GM18907 (cell line): ENCODE data around the gene DEXI.
A peak's percentile ranks its signal among the peaks of the same experiment; 100 is the strongest.

Source experiments
- ATAC-seq: cut with Tn5 transposase; IDR thresholded peaks from one replicate; pipeline ENCODE4 v1.9.1; 2021; ENCODE audit warnings: mild to moderate bottlenecking, moderate library complexity; ENCODE audit not compliant: unreplicated experiment

Gene DEXI

GRCh38 chr16:10902999-10903398 lies 39.3 kb downstream of the DEXI start:
- ATAC-seq = no peak

DNA sequence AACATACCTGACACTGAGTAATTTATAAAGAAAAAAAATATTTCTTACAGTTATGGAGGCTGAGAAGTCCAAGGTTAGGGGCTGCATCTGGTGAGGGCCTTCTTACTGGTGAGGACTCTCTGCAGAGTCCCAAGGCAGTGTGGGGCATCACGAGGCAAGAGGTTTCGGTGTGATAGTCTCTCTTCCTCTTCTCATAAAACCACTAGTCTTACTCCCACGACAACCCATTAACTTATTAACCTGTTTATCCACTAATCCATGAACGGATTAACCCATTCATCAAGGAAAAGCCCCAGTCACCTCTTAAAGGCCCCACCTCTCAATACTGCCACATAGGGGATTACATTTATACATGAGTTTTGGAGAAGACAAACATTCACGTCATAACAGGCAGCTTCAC lies 45.1 kb downstream of the DEXI start:
- peak; percentile 63 for ATAC-seq

- ATAC-seq = no peak
Observed at GRCh38 chr16:10896723-10897122, 45.5 kb downstream of the DEXI start.

GRCh38 chr16:10896165-10896564 lies 46.1 kb downstream of the DEXI start:
- ATAC-seq = no peak

DNA sequence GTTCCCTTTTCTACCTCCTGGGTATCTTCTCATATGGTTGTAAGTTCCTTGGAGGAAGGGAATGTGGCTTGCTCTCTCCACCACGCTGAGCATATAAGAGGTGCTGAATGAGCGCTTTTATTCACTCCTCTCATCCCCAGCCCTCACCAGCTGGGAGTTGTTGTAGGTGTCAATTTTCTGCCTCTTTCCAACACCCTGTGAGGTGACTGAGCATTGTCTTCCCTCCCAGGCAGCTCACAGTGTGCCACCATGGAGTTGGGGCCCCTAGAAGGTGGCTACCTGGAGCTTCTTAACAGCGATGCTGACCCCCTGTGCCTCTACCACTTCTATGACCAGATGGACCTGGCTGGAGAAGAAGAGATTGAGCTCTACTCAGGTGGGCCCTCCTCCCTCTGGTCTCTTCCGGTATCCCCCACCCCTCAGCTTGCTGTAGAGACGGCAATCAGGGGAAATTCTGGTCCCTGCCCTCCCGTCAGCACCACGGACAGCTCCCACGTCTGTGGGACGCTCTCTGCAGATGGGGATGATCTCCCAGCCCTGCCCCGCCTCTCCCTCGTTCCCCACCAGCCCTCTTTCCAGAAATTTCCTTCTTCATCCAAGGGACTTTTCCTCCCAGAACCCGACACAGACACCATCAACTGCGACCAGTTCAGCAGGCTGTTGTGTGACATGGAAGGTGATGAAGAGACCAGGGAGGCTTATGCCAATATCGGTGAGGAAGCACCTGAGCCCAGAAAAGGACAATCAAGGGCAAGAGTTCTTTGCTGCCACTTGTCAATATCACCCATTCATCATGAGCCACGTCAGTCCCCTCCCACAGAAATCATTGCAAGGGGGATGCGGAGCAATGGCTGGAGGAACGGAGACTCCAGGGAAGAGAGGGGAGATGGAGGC lies 47.0 kb downstream of the DEXI start:
- ATAC-seq = no peak

DNA sequence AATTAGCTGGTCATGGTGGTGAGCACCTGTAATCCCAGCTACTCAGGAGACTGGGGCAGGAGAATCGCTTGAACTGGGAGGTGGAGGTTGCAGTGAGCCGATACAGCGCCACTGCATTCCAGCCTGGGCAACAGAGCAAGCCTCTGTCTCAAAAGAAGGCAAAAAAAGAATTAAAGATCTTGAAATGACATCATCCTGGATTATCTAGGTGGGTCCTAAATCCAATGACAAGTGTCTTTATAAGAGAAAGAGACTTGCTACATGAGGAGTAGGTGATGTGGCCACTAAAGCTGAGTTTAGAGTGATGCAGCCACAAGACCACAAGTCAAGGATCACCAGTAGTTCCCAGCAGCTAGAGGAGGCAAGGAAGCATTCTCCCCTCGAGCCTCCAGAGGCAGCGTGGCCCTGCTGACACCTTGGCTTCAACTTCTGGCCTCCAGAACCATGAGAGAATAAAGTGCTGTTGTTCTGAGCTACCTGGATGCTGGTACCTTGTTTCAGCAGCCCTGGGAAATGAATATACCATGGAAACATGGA lies 49.4 kb downstream of the DEXI start:
- no peak for ATAC-seq

DNA sequence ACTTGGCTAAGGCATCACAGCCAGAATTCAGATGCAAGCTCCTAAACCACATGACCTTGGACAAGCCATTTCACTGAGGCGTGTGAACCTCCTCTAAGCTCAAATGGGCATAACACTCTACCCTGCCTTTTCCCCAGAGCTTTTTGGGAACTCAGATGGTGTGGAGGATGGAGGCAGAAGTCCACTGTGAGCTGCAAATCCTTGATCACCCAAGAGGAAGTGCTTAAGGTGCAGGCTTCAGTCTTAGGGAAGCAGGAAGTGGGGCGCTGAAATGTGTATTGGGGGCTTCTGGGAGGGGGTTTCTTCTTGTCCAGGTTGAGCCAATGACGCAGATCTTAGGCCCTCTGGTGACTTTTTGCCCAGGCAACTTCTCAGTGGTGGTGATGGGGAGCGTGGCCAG lies 52.4 kb downstream of the DEXI start:
- no peak for ATAC-seq

GRCh38 chr16:10888320-10888937 lies 53.8 kb downstream of the DEXI start:
- ATAC-seq = no peak

- ATAC-seq = no peak
Observed at GRCh38 chr16:10885246-10885645, 57.0 kb downstream of the DEXI start.

GRCh38 chr16:10883004-10883403 lies 59.3 kb downstream of the DEXI start:
- no peak for ATAC-seq

- no peak for ATAC-seq
Observed at GRCh38 chr16:10881479-10882030, 60.7 kb downstream of the DEXI start.

DNA sequence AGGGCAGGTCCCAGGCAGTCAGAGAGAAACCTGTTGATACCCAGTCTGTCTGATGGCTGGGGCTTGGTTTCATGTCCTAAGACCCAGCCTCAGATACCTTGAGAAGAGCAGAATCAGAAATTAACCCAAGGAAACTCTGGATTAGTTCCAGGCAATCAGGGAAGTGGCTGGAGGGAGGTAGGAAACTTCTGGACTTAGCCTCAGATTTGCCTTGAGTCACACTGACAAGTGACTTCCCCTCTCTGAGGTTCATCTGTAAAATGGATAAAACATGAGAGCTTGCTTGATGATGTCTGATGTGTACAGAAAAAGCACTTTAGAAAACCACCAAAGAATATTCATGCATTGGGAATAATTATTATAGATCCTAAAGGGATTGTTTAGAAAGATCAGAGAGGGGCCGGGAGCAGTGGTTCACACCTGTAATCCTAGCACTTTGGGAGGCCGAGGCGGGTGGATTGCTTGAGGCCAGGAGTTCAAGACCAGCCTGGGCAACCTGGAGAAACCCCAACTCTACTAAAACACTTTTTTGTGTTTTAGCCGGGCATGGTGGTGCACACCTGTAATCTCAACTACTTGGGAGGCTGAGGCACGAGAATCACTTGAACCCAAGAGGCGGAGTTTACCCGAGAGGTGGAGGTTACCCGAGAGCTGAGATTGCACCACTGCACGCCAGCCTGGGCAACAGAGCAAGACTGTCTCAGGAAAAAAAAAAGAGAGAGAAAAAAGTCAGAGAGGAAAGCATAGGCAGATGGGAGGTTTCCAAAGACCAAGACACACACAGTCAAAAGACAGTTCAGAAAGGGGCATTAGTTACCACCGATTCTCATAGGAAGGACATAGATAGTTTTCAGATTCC lies 61.4 kb downstream of the DEXI start:
- ATAC-seq = no peak

DNA sequence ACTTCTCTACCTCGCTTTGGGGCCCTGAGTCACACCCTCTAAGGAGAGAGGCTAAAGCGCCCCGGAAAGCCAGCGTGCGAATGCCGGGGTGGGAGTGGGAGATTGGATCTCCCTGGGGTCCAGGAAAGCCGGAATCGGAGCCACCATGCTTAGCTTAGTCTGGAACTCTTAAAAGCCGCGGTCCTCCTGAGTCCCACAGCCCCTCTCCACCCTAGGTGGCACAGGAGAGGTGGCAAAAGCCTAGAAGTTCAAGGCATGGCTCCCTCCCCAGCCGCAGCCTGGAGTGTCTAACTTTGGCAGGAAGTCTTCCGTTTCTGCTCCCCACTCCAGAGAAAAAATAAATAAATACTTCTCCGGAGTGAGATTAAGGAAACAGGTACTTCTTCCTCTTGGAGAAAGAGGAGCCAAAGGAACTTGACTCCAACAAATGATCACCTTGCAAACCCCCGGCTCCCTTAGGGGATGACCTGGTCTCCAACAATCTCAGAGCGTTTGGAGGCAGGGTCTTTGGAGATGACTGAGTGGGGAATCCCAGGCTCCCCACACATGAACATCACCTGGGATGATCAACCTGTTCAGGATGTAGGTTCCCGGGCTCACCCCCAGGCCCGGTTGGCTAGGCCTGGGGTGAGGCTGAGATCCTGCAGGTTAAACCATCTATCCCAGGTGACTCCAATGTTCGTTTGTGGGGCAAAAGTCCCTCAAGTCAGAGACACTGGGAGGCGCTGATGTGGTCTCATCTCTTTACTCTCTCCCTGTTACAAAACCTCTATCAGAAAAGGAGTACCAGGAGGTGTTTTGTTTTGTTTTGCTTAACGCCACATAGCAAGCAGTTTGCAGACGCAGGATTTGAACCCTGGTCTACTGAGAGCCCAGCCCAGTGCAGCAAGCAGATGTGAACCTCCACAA lies 62.3 kb downstream of the DEXI start:
- no peak for ATAC-seq
